ENCODE results near the gene SERGEF.

GRCh38 chr11:18010977-18011586 is 1.8 kb downstream of the SERGEF start:
- TF ChIP-seq, protein P1, sequence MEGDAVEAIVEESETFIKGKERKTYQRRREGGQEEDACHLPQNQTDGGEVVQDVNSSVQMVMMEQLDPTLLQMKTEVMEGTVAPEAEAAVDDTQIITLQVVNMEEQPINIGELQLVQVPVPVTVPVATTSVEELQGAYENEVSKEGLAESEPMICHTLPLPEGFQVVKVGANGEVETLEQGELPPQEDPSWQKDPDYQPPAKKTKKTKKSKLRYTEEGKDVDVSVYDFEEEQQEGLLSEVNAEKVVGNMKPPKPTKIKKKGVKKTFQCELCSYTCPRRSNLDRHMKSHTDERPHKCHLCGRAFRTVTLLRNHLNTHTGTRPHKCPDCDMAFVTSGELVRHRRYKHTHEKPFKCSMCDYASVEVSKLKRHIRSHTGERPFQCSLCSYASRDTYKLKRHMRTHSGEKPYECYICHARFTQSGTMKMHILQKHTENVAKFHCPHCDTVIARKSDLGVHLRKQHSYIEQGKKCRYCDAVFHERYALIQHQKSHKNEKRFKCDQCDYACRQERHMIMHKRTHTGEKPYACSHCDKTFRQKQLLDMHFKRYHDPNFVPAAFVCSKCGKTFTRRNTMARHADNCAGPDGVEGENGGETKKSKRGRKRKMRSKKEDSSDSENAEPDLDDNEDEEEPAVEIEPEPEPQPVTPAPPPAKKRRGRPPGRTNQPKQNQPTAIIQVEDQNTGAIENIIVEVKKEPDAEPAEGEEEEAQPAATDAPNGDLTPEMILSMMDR (IDR thresholded peaks at IDR 0.05; ENCODE audit: insufficient read depth, low read depth, low read length) = no peak
- TF ChIP-seq EZH2 (IDR thresholded peaks at IDR 0.05; ENCODE audit: insufficient read depth, low read length) = no peak

Data from astrocyte (in vitro differentiated cells and primary cell).